Measurements from ENCODE around the gene ETV1.
"Not testable (repeated sequence)": the region's sequence is repeated elsewhere in the genome, so short reads cannot be mapped to it uniquely, and the experiment has no call there.

ETV1 gene

DNA sequence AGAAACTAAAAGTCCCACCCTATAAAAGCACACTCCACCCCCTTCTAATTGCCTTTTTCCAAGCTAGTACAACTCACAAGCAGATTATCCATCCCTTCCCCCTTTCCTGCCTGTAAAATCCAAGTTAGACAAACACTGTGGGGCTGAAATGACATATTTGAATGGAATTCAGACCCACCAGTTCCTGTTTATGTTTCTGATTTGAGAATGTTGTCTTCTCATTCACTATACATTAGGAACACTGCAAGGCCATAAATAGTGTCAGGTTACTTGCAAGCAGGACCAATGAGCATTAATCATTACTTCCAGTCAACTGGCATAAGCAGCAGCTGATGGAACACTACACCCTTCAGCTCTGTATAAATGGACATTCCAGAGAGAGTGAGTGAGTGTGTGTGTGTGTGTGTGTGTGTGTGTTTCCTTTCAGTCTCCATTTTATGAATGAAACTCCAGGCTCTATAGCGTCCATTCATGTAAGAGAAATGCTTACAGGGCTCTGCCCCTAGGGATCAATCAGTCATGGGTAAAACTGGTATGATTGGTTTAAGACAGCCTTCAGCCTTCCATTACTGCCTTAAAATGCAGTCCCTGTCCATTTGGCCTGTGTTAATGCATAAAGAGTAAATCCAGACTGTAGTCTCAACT lies 69.3 kb downstream of the ETV1 start:
- peak; percentile 100 for DNase-seq

DNA sequence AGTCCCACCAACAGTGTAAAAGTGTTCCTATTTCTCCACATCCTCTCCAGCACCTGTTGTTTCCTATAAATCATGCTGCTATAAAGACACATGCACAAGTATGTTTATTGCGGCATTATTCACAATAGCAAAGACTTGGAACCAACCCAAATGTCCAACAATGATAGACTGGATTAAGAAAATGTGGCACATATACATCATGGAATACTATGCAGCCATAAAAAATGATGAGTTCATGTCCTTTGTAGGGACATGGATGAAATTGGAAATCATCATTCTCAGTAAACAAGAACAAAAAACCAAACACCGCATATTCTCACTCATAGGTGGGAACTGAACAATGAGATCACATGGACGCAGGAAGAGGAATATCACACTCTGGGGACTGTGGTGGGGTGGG lies 71.1 kb downstream of the ETV1 start:
- DNase-seq = not testable (repeated sequence)

DNA sequence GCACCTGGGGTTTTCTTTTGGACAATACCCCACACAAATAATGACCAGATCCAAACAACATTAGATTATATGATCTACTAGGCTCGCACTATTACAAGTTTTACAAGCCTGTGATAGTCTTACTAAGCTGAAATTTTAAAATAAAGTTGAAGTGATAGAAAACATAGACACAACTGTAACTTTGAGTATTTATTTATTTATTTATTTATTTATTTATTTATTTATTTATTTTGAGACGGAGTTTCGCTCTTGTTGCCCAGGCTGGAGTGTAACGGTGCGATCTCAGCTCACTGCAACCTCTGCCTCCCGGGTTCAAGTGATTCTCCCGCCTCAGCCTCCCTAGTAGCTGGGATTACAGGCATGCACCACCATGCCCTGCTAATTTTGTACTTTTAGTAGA lies 72.4 kb downstream of the ETV1 start:
- DNase-seq = not testable (repeated sequence)

DNA sequence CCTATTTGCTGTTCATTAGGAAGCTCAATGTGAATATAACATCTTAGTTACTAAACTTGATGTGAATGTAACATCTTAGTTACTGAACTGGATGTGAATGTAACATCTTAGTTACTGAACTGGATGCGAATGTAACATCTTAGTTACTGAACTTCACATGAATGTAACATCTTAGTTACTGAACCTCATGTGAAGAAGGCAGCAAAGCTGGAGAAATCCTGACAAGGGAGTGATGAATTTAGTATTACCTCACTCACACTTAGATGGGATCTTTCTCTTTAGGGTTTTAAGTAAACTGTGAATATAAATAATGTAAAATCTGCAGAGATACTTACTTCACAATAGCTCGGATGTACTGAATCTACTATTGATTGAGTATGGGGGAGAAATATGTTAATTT lies 73.6 kb downstream of the ETV1 start:
- no peak for DNase-seq

DNA sequence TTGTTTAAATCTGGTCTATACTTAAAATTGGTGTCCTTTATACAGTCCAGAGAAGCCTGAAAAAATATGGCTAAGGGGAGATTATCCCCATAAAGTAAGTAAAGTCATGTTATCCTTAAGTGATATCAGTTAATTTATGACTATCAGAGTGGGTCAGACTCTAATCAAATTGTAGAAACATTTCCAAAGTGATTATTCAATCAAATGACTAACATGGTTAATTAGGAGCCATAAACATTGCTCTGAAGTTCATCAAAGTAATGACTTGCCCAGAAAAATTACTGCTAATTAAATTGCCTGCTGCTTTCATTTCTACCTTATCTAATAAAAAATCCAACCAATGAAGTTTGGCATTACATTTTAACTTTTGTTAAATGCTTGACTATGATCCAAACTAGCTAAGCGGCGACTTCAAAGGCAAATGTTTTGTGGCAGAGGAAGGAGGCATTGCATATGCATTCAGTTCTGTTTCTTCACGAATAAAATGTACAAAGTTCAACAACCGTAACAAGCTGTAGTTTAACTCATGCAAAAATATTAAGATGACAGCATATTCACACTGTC lies 76.7 kb downstream of the ETV1 start:
- DNase-seq = no peak

DNA sequence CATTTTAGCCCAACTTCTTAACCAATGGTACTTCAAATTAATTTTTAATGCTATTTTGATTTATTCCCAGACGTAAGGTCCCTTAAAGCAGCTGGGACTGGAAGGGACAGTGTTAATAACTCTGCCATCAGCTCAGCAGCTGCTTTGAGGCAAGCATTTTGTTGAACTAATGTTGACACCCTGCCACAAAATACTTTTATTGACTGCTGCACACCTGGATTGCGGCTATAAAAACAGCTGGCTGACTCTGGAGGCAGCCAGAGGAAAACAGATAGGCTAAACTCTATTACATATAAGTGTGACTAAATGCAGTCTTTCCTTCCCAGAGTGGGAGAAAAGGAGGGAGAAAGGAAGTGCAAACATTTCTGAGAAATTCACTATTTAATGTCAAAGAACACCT lies 77.6 kb downstream of the ETV1 start:
- no peak for DNase-seq

DNA sequence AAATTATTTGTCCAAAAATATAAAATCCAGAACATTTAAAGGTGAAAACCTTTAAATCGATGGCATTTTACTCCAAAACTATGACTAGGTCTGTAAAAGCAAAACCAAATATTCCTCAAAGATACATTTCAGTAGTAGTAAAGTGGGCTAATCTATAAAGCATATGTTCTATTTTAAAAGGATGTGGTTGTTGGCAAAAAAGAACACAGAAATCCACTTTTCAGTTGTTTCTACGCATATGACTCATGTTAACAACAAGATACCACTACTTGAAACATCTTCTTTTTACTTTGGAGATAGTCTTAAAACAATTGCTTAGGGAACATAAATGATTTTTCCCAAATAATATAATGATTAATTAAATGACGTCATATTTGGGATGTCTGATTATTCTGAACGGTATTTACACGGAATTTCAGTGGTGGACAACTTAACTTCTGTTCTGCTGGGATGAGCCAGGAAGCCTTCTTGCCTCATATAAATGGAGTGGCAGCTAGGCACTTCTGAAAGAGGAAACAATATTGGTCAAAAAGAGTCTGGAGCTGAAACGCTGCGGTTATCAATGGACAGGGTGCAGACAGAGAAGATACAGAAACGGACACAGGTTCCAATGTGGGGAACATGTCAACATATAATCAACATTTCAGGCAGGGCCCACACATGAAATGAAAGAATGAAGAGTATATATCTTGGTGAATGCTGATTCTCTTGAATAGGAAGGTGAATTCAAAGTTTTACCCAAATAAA lies 78.5 kb downstream of the ETV1 start:
- no peak for DNase-seq

DNA sequence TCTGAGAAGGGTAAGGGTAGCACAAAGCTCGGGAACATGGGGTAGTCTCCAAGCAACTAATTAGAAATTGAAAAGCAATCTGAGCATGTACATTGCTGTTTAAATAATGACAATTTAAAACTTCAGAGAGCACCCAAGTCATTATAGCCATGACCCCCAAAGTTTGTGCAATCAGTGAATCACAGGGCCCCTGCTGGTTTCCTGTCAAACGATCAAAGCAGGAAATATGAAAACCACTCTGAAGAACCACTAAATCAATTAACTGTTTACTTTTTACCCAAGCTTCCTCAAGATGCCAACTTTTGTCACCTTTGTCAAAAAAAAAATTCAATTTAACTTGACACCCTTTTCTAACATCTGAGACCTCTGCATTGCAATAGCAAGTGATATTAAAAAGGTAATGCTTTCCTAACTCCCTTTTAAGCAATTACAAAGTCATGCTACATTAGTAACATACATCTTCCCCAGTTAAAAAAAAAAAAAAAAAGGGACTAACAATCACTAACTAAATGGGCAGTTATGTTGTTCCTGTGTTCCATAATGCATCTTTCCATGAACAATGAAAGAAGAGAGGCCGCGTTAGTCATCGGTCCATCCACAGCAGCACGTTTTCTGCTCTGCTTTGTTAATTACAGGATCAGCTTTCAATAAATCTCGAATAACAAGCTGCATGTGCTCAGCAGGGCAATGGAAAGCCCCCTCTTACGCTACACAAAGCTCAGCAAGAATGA lies 80.6 kb downstream of the ETV1 start:
- DNase-seq = peak; percentile 20

DNA sequence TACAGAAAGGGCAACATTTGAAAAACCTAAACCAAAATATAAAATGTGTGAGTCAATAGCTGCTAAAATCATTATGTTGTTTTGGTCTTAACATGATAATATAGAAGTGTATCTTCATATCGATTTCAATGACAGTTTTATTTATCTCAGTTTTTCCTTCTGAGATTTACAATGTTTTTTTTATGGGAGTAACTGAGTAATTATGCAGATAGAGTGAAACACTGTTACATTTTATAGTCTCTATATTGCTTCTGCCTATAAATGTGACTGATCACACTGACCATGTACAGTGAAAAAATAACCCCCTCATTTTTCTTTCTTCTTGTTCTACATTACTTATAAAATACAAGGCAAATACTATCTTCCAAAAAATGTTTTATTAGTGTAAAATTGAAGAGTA lies 81.6 kb downstream of the ETV1 start:
- no peak for DNase-seq

DNA sequence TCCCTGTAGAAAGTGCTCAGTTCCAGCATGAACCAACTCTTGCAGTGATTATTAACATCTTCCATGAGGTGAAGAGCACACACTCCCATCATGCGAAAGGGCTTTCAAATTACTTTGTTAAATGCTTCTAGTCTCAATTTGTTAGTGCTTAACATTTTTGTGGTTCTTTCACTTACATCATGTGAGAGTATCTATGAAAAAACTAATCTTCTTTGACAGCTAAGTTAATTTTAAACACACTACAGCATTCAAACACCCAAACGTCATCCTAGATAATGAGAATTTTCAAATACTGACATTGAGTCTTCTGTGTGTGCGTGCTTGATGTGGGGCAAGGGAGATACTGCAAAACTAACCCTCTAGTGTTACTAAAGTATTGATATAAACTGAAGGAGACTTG lies 84.8 kb downstream of the ETV1 start:
- DNase-seq = peak; percentile 87

DNA sequence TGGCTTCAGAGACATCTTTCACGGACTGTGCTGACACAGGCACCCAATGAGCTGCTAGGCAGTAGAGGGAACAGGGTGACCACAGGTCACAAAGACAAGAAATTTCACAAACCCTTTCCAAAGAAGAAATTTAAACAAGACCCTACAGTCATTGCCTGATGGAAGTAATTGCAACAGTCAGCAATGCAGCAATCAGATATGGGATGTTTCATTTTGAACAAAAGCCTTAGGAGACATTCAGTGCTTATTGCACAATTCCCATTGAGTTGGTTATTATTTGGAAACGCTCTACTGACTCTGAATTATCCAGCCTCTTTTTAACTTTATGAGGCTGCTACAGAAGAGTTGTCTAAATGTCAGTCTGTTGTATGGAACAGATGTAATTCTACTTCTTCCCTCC lies 85.5 kb downstream of the ETV1 start:
- DNase-seq = peak; percentile 29

DNA sequence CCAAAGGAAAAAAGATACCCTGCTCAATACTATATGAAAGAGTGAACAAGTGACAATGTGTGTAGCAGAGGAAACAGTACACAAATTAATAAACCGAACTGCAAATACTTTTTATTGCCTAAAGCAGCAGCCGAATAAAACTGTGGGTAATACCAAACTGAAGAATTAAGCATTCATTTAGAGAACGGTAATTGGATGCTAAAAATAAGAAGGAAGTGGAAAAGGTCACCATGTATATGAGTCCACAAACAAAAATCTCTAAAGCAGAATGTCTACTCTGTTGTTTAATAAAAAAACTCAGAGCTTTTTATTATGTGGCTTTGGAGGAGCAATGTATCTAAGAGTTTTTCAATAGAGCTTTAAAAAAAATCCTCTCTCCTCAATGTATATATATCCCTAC lies 87.9 kb downstream of the ETV1 start:
- no peak for DNase-seq

DNA sequence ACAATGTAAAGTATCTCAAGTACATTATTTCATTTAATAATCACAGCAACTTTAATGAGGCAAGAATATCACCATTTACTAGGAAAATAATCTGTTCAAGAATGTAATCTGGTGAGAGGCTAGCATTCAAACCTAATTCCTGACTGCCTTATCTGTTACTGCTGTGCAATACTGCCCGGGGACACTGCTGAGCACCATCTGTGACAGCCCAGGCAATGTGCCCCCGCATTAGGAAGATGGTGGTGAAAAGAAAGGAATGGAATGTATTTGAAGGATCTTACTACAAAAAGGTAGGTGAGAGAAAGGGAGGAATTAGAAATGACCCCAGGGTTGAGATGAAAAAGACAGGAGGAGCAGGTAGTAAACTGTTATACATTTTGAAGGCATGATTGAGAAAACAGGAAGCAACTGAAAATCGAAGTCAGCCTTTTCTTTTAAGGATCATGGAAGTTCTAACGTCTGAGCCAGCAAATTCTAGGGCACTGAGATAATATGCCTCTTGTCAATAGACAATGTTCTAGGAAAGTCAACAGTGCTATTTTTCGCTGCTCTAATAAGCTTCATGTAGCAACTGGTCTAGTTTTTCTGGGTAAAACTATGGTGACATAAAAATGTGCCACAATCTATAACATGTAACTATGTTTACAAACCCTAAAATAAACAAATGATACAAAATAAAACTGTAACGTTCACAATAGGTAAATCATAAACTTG lies 90.4 kb downstream of the ETV1 start:
- DNase-seq = no peak

DNA sequence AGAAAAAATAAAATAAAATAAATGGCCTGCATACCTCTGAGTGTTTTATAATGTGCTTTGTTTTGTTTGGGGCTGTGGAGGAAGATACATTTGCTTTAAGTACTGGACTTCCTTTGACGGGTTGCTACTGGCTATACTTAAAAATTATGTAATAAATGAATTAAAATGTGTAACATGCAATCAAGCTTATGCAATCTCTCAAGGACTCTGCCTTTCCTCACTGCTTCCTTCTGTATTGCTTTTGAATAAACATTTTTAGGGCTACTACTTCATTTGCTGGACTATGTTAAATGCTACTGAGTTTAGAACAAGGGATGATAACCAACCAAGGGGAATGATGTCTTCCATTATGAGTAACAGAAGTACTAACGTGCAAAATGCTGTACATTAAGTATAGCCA lies 91.6 kb downstream of the ETV1 start:
- DNase-seq = no peak

DNA sequence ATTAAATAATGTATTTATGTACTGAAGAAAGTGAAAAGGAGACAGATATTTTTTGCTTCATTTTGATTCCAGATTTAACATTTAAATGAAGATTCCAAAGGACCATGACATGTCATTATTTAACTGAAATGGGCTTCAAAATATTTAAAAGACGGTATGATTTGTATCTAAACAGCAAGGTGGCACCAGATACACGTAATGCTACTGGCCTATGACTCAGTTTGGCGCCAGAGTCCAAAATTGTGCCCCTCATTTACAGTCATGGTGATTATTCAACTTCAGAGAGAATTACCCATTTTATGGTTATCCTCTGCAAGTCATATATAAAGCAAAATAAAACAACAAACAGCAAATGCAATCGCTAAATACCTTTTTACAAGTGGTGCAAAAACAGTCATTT lies 94.5 kb downstream of the ETV1 start:
- no peak for DNase-seq

DNA sequence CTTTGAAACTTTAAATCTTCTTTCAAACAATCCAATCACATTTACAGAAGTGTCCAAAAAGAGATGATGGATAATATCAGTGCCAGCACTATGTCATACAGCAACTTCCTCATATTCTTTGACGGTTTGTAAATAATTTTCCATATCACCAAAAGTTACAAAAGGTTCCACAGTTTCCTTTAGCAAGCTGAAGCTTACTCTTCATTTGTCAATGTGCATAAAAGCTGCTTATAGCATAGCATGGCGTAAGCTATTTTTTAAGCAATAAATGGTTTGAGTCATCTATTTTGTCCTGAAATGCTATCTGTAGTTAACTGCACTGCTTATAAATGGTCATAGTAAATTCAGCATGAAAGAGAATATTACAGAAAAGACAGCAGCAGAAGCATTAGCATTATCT lies 95.1 kb downstream of the ETV1 start:
- DNase-seq = no peak

DNA sequence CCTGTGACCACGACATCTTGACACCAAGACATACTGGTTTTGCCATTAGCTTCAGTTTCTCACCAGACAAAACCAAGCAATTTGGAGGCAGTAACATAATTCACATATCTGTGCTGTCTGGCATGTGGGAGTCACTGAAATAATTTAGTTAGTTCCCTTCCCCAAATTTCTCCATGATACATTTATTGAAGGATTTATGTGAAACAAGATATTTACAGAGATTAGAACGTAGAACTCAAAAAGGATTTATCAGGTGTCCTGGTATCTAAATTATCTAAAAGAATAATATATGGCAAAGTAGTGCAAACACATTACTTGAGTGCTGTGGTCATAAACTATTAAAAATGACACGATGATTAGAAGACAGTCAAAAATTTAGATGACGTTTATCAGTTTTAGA lies 98.7 kb downstream of the ETV1 start:
- no peak for DNase-seq

DNA sequence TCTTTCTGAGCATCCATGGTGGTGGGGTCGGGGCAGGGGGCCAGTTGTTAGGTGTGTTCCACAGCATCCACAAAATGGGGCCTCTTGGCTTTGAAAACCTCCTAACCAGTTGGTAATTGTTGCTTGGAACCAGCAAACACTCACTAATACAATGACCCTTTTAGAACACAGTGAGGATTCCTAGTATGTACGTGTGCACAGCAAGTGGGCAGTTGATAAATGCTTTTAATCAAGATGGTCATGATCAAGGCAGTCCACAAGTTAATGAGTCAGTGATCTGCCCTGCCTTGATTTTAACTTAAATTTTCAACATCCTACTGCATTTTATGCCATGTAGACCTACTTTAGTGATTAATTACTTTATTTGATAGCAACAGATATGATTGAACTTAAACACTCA lies 103.1 kb downstream of the ETV1 start:
- DNase-seq = no peak

DNA sequence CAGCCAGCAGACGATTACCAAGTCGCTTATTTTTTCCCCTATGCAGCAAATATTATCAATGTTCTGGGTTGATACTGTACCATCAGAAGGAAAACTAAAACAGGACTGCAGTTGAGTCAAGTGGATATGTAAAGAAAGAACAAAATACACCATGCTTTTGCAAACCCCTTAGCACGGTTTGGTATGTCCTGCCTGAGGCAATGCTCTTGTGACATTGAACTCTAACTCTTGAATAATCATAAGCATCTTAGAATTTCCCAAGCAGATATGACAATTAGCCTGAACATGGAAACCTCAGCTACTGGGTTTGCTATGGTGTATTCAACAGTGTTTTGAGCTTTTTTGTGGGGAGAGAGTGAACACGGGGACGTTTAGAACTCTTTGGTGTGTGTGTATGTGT lies 107.4 kb downstream of the ETV1 start:
- DNase-seq = no peak

DNA sequence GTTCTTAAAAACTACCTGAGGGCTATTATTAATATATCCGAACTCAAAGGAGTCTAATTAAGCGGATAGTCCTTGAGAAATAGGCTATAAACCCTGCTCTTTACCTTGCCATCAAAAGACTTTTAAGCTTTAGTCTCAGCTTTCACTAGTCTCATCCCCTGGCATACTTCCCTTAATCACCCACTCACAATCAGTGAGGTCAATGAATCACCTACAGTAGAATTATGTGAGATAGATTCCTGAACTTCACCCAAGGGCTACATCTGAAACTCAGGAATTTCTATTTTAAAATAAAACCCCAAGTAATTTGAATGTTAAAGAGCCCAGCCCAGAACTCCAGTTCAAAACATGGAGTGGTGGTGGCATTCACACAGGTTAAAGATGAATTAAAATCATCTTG lies 108.7 kb downstream of the ETV1 start:
- peak; percentile 49 for DNase-seq

DNA sequence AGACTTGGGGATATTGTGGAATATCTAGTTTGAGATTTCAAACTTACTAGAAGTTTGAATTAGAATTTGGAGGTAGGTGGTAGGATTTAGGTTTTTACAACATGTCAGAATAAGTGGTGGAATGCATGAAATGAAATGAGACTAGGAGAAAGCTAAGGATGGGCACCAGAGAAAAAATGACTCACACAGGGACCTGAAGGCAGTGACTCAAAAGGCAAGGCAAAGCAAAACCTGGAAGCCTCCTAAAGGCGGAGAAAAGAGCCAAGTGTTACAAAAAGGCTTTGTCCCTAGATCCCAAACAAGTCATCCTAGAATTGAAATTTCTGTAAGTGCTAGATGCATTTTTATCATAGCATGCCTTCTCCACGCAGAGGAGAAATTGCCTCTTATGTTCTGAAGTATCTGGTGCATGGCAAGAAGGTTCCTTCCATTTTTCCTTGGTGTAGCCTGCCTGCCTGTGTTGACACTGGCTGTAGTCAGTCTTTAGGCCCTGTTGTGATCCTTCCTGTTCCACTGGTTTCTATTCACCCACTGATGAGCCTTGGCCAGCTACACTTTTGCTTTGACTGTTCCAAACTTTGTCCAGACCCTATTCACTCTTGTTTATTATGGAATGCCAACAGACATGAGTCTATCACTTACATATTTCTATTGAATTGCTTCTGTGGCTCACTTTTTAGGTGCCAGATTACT lies 109.3 kb downstream of the ETV1 start:
- peak; percentile 5 for DNase-seq

DNA sequence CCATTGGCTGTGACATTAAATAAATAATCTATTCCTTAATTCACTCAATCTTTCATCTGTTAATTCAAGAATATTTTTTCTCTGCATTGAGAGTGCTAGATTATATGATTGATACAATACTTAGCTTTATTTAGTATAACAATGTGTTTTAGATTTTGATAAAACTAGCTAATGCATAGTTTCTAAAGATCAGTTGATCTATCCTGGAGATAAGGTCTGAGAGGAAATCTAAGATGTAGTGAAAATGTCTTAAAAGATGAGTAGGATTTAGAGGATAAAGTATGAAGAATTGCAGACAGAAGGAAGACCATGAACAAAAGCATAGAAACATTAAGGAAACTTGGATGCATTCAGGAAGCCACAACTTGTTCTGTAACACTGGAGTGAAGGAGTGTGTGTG lies 110.3 kb downstream of the ETV1 start:
- no peak for DNase-seq
